Measurements from ENCODE around the gene GTPBP3. TPM values are rescaled to one million over a fixed set of nuclear protein-coding genes. Genes with fewer than 3 reads are reported as not detected.
A peak's percentile ranks its signal among the peaks of the same experiment; 100 is the strongest.

GTPBP3 gene
- total and polyA plus RNA-seq, 10 donors: 13.0 to 44.1 (median 24.6) TPM

DNA sequence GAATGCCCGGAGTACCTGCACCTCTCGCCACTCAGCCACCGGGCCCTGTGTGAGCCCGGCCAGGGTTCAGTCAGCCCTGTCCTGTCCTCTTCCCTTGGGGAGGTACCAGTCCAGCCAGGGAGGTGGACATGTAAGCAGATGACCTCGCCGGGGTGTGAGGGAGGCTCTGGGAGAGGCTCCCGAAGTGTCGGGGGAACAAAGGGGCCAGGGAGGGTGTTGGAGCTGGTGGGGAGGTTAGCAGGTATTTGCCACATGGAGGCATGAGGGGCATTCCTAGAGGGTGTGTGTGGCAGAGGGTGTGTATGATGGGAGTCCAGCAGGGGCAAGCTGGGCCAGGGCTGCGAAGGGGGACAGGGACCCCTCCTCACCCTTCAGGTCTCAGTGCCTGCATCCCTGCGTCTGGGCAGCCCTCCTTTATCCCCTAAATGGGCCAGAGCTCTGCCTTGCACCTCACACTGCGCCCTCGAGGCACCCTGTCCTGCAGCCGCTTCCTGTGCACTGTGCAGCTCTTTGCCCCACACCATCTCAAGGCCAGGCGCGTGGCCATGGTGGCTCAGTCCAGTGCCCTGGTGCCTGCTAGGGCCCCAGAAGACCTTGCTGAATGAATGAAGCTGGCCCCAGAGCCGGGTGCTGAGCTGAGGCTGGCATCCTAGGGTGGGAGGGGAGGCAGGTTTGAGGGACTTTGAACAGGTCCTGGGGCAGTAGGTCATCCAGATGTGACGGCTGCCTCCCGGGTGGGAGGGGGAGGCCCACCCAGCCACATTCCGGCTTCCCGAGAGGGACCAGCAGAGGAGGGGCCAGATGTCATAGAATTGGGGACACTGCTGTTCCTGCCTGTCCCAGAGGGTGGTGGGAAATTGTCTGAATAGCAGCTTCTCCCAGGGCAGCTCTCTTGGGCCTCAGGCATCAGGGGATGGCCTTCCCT lies 24.9 kb upstream of the GTPBP3 start:
- Histone ChIP-seq H3K4me1 (peaks cover 11 to 55% (median 33%) of the 10 kb centered on the region in 6 donors), H3K36me3 (peaks cover 0 to 64% (median 29%) of the 10 kb centered on the region in 6 donors), H3K27me3 (replicated peaks in 1 of 7) (no peaks in the 10 kb centered on the region), H3K27ac (no peak overlapping the region), H3K9me3 (no peaks in the 10 kb centered on the region), H3K4me3 (no peak overlapping the region)
- TF ChIP-seq POLR2AphosphoS5 (IDR thresholded peaks at IDR 0.05) (peak in 1 of 3 donors; percentile 21), CTCF (IDR thresholded peaks at IDR 0.05 in 8 of 11, conservative IDR thresholded peaks at IDR 0.05 in 3 of 11) (no peak), POLR2A (IDR thresholded peaks at IDR 0.05) (no peak)
- WGBS, 5 donors: 86 to 93% (median 91%) methylated on average over 14 to 20 of the region's 20 CpGs
- intact Hi-C loops (cut with DNase I; ENCODE audit: low total_unique reads): no loop called here
- no peak for DNase-seq

DNA sequence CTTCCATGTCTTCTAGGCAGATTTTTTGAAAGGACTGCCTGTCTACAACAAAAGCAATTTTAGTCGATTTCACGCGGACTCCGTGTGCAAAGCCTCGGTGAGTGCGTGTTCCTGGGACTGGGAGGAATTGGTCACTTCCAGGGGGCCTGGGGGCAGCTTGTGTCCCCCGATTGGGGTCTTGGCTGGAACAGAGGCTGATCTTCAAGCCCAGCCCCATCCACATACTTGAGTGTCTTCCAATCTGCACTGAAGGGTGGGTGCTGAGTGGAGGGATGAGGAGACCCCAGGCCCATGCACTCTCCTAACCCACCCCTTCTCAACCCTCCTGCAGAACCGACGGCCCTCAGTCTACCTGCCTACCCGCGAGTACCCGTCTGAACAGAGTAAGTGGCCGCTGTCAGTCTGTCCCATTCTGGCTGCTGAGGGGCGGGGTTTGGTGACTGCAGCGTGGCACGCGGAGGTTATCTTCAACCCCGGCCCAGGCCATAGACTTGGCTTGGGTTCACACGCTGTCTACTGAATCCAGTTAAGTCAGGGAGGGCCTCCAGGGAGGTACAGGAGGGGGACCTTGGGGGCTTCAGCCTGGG lies 23.3 kb upstream of the GTPBP3 start:
- H3K27ac ChIP-seq: no peak overlapping the region
- H3K36me3 ChIP-seq: peaks cover 0 to 81% (median 36%) of the 10 kb centered on the region in 6 donors
- H3K27me3 ChIP-seq (replicated peaks in 1 of 7): no peaks in the 10 kb centered on the region
- intact Hi-C loops (cut with DNase I; ENCODE audit: low total_unique reads): no loop called here
- H3K4me3 ChIP-seq: no peak overlapping the region
- DNase-seq: no peak
- 93 to 97% (median 95%) methylated on average over 13 to 19 of the region's 19 CpGs for WGBS, 5 donors
- TF ChIP-seq POLR2AphosphoS5 (IDR thresholded peaks at IDR 0.05) (no peak), POLR2A (IDR thresholded peaks at IDR 0.05) (no peak), CTCF (IDR thresholded peaks at IDR 0.05 in 8 of 11, conservative IDR thresholded peaks at IDR 0.05 in 3 of 11) (no peak)
- H3K4me1 ChIP-seq: peaks cover 11 to 42% (median 24%) of the 10 kb centered on the region in 6 donors
- H3K9me3 ChIP-seq: no peaks in the 10 kb centered on the region

GRCh38 chr19:17318966-17319365 lies 18.4 kb upstream of the GTPBP3 start:
- Histone ChIP-seq H3K4me3 (no peak overlapping the region), H3K36me3 (peaks cover 0 to 91% (median 64%) of the 10 kb centered on the region in 6 donors), H3K27me3 (replicated peaks in 1 of 7) (no peaks in the 10 kb centered on the region), H3K27ac (no peak overlapping the region), H3K9me3 (no peaks in the 10 kb centered on the region), H3K4me1 (peaks cover 0 to 27% (median 3%) of the 10 kb centered on the region in 6 donors)
- TF ChIP-seq POLR2AphosphoS5 (IDR thresholded peaks at IDR 0.05) (no peak), CTCF (IDR thresholded peaks at IDR 0.05 in 8 of 11, conservative IDR thresholded peaks at IDR 0.05 in 3 of 11) (no peak), POLR2A (IDR thresholded peaks at IDR 0.05) (no peak)
- DNase-seq: no peak
- intact Hi-C loops (cut with DNase I; ENCODE audit: low total_unique reads): no loop called here
- WGBS, 5 donors: 66 to 75% (median 72%) methylated on average over 5 to 6 of the region's 6 CpGs

Measured in spleen (tissue), 11 donors.